ENCODE results near the gene NUP133. TPM values are rescaled to one million over a fixed set of nuclear protein-coding genes. Genes with fewer than 3 reads are reported as not detected.

Gene NUP133
- total and polyA plus RNA-seq, 2 of the 4 experiments (the other 2 are of a cell fraction), result 13.4 to 30.5 TPM

- no peak overlapping the region for H4K8ac ChIP-seq (ENCODE audit: low read depth in 2 of 2, low read length in 2 of 2)
- TF ChIP-seq FOS (IDR thresholded peaks at IDR 0.05; ENCODE audit: low read depth, low read length) (no peak), RAD21 (IDR thresholded peaks at IDR 0.05; ENCODE audit: low read length) (no peak), CEBPB (IDR thresholded peaks at IDR 0.05; ENCODE audit: low read depth, low read length) (no peak), NFE2L2 (IDR thresholded peaks at IDR 0.05; ENCODE audit: low read depth, low read length) (no peak), RFX5 (IDR thresholded peaks at IDR 0.05; ENCODE audit: low read depth, low read length) (no peak), RCOR1 (IDR thresholded peaks at IDR 0.05; ENCODE audit: insufficient replicate concordance, low read length) (no peak), BHLHE40 (IDR thresholded peaks at IDR 0.05; ENCODE audit: low read depth, low read length) (no peak), MAZ (IDR thresholded peaks at IDR 0.05; ENCODE audit: borderline replicate concordance, low read depth, low read length) (no peak), MXI1 (IDR thresholded peaks at IDR 0.05; ENCODE audit: borderline replicate concordance, low read depth, low read length) (no peak), CHD1 (IDR thresholded peaks at IDR 0.05; ENCODE audit: low read depth, low read length) (no peak), POLR2A (IDR thresholded peaks at IDR 0.05; ENCODE audit: low read depth, low read length) (no peak), SMC3 (IDR thresholded peaks at IDR 0.05; ENCODE audit: low read depth, low read length) (no peak), MAFK (IDR thresholded peaks at IDR 0.05; ENCODE audit: low read depth, low read length) (no peak)
- TF ChIP-seq, protein P1, sequence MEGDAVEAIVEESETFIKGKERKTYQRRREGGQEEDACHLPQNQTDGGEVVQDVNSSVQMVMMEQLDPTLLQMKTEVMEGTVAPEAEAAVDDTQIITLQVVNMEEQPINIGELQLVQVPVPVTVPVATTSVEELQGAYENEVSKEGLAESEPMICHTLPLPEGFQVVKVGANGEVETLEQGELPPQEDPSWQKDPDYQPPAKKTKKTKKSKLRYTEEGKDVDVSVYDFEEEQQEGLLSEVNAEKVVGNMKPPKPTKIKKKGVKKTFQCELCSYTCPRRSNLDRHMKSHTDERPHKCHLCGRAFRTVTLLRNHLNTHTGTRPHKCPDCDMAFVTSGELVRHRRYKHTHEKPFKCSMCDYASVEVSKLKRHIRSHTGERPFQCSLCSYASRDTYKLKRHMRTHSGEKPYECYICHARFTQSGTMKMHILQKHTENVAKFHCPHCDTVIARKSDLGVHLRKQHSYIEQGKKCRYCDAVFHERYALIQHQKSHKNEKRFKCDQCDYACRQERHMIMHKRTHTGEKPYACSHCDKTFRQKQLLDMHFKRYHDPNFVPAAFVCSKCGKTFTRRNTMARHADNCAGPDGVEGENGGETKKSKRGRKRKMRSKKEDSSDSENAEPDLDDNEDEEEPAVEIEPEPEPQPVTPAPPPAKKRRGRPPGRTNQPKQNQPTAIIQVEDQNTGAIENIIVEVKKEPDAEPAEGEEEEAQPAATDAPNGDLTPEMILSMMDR (conservative IDR thresholded peaks at IDR 0.05; ENCODE audit: low read depth, low read length), result no peak
- TF ChIP-seq, protein P2, sequence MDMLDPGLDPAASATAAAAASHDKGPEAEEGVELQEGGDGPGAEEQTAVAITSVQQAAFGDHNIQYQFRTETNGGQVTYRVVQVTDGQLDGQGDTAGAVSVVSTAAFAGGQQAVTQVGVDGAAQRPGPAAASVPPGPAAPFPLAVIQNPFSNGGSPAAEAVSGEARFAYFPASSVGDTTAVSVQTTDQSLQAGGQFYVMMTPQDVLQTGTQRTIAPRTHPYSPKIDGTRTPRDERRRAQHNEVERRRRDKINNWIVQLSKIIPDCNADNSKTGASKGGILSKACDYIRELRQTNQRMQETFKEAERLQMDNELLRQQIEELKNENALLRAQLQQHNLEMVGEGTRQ (IDR thresholded peaks at IDR 0.05; ENCODE audit: low read depth, low read length), result no peak
- TF ChIP-seq, protein P3, sequence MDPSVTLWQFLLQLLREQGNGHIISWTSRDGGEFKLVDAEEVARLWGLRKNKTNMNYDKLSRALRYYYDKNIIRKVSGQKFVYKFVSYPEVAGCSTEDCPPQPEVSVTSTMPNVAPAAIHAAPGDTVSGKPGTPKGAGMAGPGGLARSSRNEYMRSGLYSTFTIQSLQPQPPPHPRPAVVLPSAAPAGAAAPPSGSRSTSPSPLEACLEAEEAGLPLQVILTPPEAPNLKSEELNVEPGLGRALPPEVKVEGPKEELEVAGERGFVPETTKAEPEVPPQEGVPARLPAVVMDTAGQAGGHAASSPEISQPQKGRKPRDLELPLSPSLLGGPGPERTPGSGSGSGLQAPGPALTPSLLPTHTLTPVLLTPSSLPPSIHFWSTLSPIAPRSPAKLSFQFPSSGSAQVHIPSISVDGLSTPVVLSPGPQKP (IDR thresholded peaks at IDR 0.05; ENCODE audit: borderline replicate concordance, low read depth, low read length), result no peak
- no peaks in the 10 kb centered on the region for H3K4me1 ChIP-seq (ENCODE audit: control insufficient read depth, insufficient read depth, low read length)
- H3K9ac ChIP-seq (ENCODE audit: low read depth, low read length), result no peak overlapping the region
- no peak for ATAC-seq (ENCODE audit: low read depth)
- BruUV-seq (replicated peaks), result no TSS peak
- H3K56ac ChIP-seq (ENCODE audit: extremely low read depth, insufficient read depth, low read length), result no peak overlapping the region
- no peak overlapping the region for H2BK15ac ChIP-seq (ENCODE audit: low read depth, low read length)
- H3K9me3 ChIP-seq (ENCODE audit: control insufficient read depth, insufficient read depth, low read length), result no peaks in the 10 kb centered on the region
- H2BK5ac ChIP-seq (ENCODE audit: low read depth, low read length, poor library complexity, severe bottlenecking), result no peak overlapping the region
- no peak overlapping the region for H2BK20ac ChIP-seq (ENCODE audit: low read depth, low read length)
- H2AFZ ChIP-seq (replicated peaks; ENCODE audit: low read length, poor library complexity), result no peak overlapping the region
- POLR2A ChIA-PET (ENCODE audit: unreplicated experiment), result no interaction called here
- H3K36me3 ChIP-seq (ENCODE audit: control insufficient read depth, insufficient read depth, low read length), result peaks cover 27% of the 10 kb centered on the region
- peaks cover 12 to 15% of the 10 kb centered on the region in 2 experiments; a peak in 3 of 4 replicates for H3K79me1 ChIP-seq (ENCODE audit: low read depth in 1 of 2, low read length in 2 of 2)
- no peak overlapping the region for H3K23ac ChIP-seq (ENCODE audit: low read depth, low read length)
- dilution Hi-C loops (cut with HindIII; ENCODE audit: low sequenced_read_pairs, unreplicated experiment) (loop anchor here (25.0 kb wide), 1 partner anchor 218 kb away; the partner anchor contains the start of gene RAB4A), intact Hi-C loops (cut with micrococcal nuclease) (no loop called here), in situ Hi-C loops (cut with MboI; ENCODE audit: low sequenced_read_pairs) (loop anchor here (5.0 kb wide), 1 partner anchor 223 kb away; no protein-coding TSS in a partner anchor)
- H4K20me1 ChIP-seq (ENCODE audit: insufficient read depth, low read length), result no peaks in the 10 kb centered on the region; the same call in 1 of the 2 replicates
- no CpG with 5 or more reads among the region's 7 CpGs for WGBS, 2 experiments (ENCODE audit: extremely low coverage in 2 of 2, insufficient read length in 1 of 2)
- H3K14ac ChIP-seq (replicated peaks; ENCODE audit: low read depth, low read length), result no peak overlapping the region
- no peak overlapping the region for H3K4ac ChIP-seq (ENCODE audit: low read depth, low read length)
- H3K27me3 ChIP-seq (ENCODE audit: control insufficient read depth, insufficient read depth, low read length), result no peaks in the 10 kb centered on the region
- no peak for DNase-seq
- H4K5ac ChIP-seq (ENCODE audit: low read depth, low read length), result no peak overlapping the region
- no peak overlapping the region for H3K4me3 ChIP-seq (ENCODE audit: insufficient read depth, low read depth, low read length)
- H3K9me1 ChIP-seq (ENCODE audit: insufficient read depth, low read length), result no peaks in the 10 kb centered on the region
- no peak overlapping the region for H2AK9ac ChIP-seq (replicated peaks; ENCODE audit: low read depth, low read length, poor library complexity)
- no peak overlapping the region for H3K27ac ChIP-seq (ENCODE audit: insufficient read depth, low read length)
- no peak overlapping the region for H3K18ac ChIP-seq (ENCODE audit: low read depth, low read length)
- no peak overlapping the region for H3K4me2 ChIP-seq (ENCODE audit: low read depth, low read length)
- CTCF ChIA-PET, result no interaction called here
- H4K91ac ChIP-seq (ENCODE audit: insufficient read depth, low read depth, low read length), result no peak overlapping the region
- no peak overlapping the region for H2BK120ac ChIP-seq (ENCODE audit: low read depth, low read length)
- H2AK5ac ChIP-seq (ENCODE audit: low read depth, low read length), result no peak overlapping the region
Measured at GRCh38 chr1:229480495-229480894, 27.6 kb downstream of the NUP133 start.
